Psoas muscle (tissue), 8 donors: ENCODE measurements around the gene PDCD1LG2. TPM values are rescaled to one million over a fixed set of nuclear protein-coding genes. Genes with fewer than 3 reads are reported as not detected.
"Not testable (repeated sequence)": the region's sequence is repeated elsewhere in the genome, so short reads cannot be mapped to it uniquely, and the experiment has no call there.

Source experiments
- ATAC-seq, 4 donors: fragments of 200-7000 bp; cut with Tn5 transposase; one replicate each; pipeline ENCODE4 v1.9.1; 2020; ENCODE audit warnings: moderate library complexity in 3 of 4, mild to moderate bottlenecking in 2 of 4
- DNase-seq, 2 donors: peaks; one replicate each; pipeline ENCODE4 v3.0.0-alpha.2; 2020
- H3K27ac ChIP-seq: fragments of 200-600 bp; one replicate; pipeline ENCODE4 v1.8.0; 2022
- H3K27me3 ChIP-seq, 3 donors: fragments of 200-600 bp in 1 of 3; one replicate each; pipeline versions ENCODE4 v1.6.1 to v1.8.0; 2013 to 2022; ENCODE audit warnings: low read length in 2 of 3, mild to moderate bottlenecking in 2 of 3, moderate library complexity in 1 of 3; ENCODE audit not compliant: insufficient read depth in 3 of 3
- H3K36me3 ChIP-seq, 2 donors: fragments of 200-600 bp in 1 of 2; one replicate each; pipeline versions ENCODE4 v1.6.1 to v1.8.0; 2013 to 2022; ENCODE audit warnings: low read depth in 1 of 2, mild to moderate bottlenecking in 1 of 2, moderate library complexity in 1 of 2; ENCODE audit not compliant: insufficient read depth in 1 of 2
- H3K4me1 ChIP-seq: fragments of 200-600 bp; one replicate; pipeline ENCODE4 v1.8.0; 2022
- H3K4me3 ChIP-seq: fragments of 200-600 bp; one replicate; pipeline ENCODE4 v1.8.0; 2022; ENCODE audit warnings: mild to moderate bottlenecking
- H3K9me3 ChIP-seq: fragments of 200-600 bp; one replicate; pipeline ENCODE4 v1.8.0; 2022
- CTCF ChIP-seq: fragments of 200-600 bp; IDR thresholded peaks from one replicate; pipeline ENCODE4 v1.8.0; 2022; ENCODE audit warnings: antibody characterized with exemption
- WGBS, 3 donors: extraction: QIAGEN DNeasy Blood & Tissue Kit; methylation state at CpG; one replicate each; pipeline versions ENCODE4 v1.1.6 to v1.1.7; 2013; 5-methylcytosine and 5-hydroxymethylcytosine counted together
- intact Hi-C, 2 donors: fragments of 100-400 bp; cut with DNase I; formaldehyde crosslinking; loops; one replicate each; pipeline versions ENCODE4 v1.11.0 to v1.14.2; 2022
- polyA plus RNA-seq, 3 donors: library from polyadenylated mRNA; stranded (reverse); fragments of 200-250 nt; gene quantifications; one replicate each; pipeline ENCODE4 v1.2.3, GENCODE V29; 2013
- total RNA-seq, 4 donors: library from RNA; stranded (reverse); fragmentation: NEBNext Ultra II Directional in 2 of 4; extraction: Animal tissue kit (Norgen Biotek cat#: 25700) in 2 of 4; gene quantifications; one replicate each; pipeline versions ENCODE4 v1.2.1 to v1.2.4, GENCODE V29; 2021 to 2023
- donor health status: healthy with polysubstance abuse.
- donor health status: DM: no; HTN: no; CAD: no; lungs with moderate emphysema.
- donor health status: Bipolar disorder and iron deficiency.
- donor health status: healthy.
- donor health status: DM: yes; HTN: yes; CAD: no.
- donor health status: DM: no; HTN: no; CAD: no.
- donor health status: DM: no; HTN: no; CAD: no.
- donor health status: DM: yes; HTN: yes; CAD: no.

The PDCD1LG2 gene
- total and polyA plus RNA-seq, 7 donors: 0.29 to 1.3 (median 0.62) TPM

GRCh38 chr9:5578698-5579085 is 68.4 kb downstream of the PDCD1LG2 start:
- Histone ChIP-seq H3K36me3 (no peaks in the 10 kb centered on the region), H3K4me1 (peaks cover 10% of the 10 kb centered on the region), H3K9me3 (no peaks in the 10 kb centered on the region), H3K27me3 (no peaks in the 10 kb centered on the region), H3K27ac (no peak overlapping the region), H3K4me3 (no peak overlapping the region)
- peak in 1 of 4 donors; percentile 34 for ATAC-seq
- DNase-seq: no peak
- intact Hi-C loops: loop anchor here in 1 of 2 donors (10.0 kb wide), 1 partner anchor 64 kb away; the partner anchor contains the start of gene PDCD1LG2
- TF ChIP-seq CTCF: no peak

- Histone ChIP-seq H3K4me3 (no peak overlapping the region), H3K9me3 (no peaks in the 10 kb centered on the region), H3K36me3 (no peaks in the 10 kb centered on the region), H3K27ac (no peak overlapping the region), H3K4me1 (peaks cover 10% of the 10 kb centered on the region), H3K27me3 (no peaks in the 10 kb centered on the region)
- TF ChIP-seq CTCF: no peak
- WGBS, 3 donors: 37 to 82% (median 67%) methylated on average over 1 of the region's 1 CpG
- peak in 1 of 4 donors; percentile 45 for ATAC-seq
- intact Hi-C loops: loop anchor here in 1 of 2 donors (10.0 kb wide), 1 partner anchor 65 kb away; the partner anchor contains the start of gene PDCD1LG2
- no peak for DNase-seq
Measured at GRCh38 chr9:5579881-5580280, 69.5 kb downstream of the PDCD1LG2 start.

- Histone ChIP-seq H3K36me3 (no peaks in the 10 kb centered on the region), H3K27ac (no peak overlapping the region), H3K27me3 (no peaks in the 10 kb centered on the region), H3K4me1 (peaks cover 10% of the 10 kb centered on the region), H3K4me3 (no peak overlapping the region), H3K9me3 (no peaks in the 10 kb centered on the region)
- no peak for ATAC-seq
- intact Hi-C loops: no loop called here
- no peak for DNase-seq
- TF ChIP-seq CTCF: no peak
- WGBS, 3 donors: 84 to 91% (median 89%) methylated on average over 3 of the region's 3 CpGs
Measured at GRCh38 chr9:5580650-5581049, 70.3 kb downstream of the PDCD1LG2 start.

GRCh38 chr9:5581706-5582105 is 71.4 kb downstream of the PDCD1LG2 start:
- ATAC-seq, H3K27ac ChIP-seq, H3K9me3 ChIP-seq, H3K36me3 ChIP-seq, intact Hi-C loops, H3K4me3 ChIP-seq, H3K4me1 ChIP-seq, H3K27me3 ChIP-seq, DNase-seq: not testable (repeated sequence)
- 96 to 99% (median 99%) methylated on average over 2 of the region's 2 CpGs for WGBS, 3 donors

- intact Hi-C loops: no loop called here
- H3K27me3 ChIP-seq: no peaks in the 10 kb centered on the region
- H3K4me1 ChIP-seq: peaks cover 10% of the 10 kb centered on the region
- no peak overlapping the region for H3K27ac ChIP-seq
- H3K36me3 ChIP-seq: no peaks in the 10 kb centered on the region
- H3K4me3 ChIP-seq: no peak overlapping the region
- TF ChIP-seq CTCF: no peak
- 5 to 12% (median 12%) methylated on average over 2 of the region's 2 CpGs for WGBS, 3 donors
- DNase-seq (no peak), ATAC-seq (peak in 2 of 4 donors; percentile 58 to 64)
- no peaks in the 10 kb centered on the region for H3K9me3 ChIP-seq
Measured at GRCh38 chr9:5582835-5583195, 72.5 kb downstream of the PDCD1LG2 start.
